ENCODE measurements around the gene PLSCR3.

PLSCR3 gene

DNA sequence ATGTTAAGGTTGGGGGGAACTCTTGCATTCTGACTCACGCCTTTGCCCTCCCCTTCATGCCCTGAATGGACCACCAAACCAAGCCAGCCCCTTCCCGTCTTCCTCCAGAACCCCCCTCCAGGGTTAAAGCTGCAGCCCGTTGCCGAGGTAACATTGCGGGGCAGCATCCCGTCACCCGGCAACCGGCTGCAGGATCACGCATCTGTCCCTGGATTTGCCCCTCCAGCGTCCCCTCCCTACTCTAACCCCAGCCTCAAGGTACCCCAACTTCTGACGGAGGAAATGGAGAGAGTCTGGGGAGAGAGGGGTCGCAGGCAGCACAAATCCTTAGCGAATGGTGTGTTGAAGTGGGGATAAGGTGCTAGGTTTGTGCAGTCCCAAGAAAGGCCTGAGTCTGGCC lies 12.8 kb upstream of the PLSCR3 start:
- DNase-seq (ENCODE audit: low spot score) (no peak), FAIRE-seq (no peak)

DNA sequence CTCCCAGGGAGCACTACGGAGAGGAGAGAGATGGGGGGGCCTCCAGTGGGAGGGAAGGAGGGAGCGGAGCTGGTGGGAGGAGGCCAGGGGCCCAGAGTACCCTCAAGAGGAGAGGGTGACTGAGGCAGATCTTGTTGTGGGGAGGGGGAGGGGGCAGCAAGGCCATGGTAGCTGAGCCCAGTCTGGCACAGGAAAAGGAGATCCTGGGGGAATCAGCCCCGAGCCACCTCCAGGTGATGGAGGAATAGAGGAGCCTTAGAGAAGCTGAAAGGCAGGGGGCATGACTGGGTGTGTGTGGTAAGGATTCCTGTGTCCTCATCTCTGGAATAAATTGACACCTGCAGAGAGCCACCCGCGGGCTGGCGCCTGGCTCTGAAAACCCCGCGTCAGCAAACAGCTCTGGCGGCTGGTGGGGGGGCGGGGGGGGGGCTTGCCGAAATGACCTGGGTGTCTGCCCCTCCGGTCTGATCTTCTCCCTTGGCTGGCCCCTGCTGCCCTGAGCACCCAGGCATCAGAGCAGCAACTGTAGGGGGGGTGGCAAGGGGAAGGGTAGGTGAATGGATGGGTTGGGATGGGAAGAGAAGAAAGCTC lies 12.0 kb upstream of the PLSCR3 start:
- FAIRE-seq = no peak

DNA sequence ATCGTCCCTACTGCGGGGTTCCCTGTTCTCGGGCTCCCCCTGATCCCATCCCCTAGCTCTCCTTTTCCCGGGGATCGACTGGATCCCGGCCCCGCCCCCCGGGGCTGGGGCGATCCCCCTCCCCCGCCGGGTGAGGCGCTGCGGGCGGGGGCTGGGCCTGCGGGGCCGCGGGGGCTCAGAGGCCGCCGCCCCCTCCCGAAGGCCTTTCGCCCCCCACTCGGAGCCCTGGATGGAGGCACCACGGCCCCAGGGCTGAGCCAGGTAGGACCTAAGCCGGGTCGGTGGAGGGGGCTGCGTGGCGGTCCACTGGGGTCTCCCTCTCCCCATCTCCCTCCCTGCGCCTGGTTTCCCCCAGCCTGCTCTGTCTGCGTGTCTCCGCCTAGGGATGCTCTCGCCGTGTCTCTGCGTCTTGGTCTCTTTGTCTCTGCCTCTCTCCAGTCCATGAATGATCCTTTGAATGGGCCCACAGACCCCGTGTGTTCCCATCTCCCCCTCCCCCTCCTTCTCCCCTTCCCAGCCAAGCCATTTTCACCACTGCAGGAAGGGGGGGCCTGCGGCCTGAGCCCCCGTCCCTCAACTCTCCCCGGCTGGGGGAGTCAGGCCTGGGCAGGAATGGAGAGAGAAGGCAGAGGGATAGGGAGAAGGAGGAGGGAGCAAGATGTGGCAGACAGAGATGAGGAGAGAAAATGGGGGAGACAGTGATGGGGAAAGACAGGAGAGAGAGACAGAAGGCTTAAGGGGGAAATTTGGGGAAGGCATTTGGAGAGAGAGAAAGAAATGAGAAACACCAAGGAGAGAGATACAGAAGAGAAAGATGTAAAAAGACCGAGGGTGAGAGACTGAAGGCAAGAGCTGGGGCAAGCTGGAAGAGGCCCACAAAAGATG lies 11.3 kb upstream of the PLSCR3 start:
- DNase-seq (ENCODE audit: low spot score) = peak; percentile 25

More for the DNA sequence above, 12.0 kb upstream of the PLSCR3 start:
- no peak for DNase-seq (ENCODE audit: low spot score)

DNA sequence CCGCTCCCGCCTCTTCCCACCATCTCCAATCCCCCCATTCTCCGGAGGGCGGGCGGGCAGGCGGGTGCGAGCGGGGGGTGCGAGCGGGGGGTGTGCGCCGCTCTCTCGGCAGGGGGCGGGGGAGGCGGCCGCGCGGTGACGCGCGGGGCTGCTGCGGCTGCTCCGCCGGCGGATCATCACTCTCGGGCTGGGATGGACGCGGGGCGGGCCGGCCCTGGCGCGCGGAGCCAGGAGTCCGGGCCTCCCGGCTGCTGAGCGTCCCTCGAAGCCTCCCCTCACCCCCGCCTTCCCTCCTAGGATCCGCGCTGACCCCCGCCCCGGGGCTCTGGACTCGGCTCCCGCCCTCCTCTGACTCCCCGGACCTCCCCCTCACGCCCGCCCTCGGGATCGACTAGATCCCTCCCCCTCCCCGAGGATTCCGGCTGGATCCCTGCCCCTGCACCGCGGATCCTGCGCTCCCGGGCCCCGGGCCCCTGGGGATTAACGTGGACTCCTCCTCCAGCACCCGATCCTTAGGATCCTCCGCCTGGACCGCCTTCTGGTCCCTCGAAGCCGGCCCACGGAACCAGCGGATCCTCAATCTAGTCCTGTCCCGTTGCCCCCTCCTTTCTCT lies 10.5 kb upstream of the PLSCR3 start:
- peak; percentile 66 for DNase-seq (ENCODE audit: low spot score)
- no peak for FAIRE-seq

More for the DNA sequence above, 11.3 kb upstream of the PLSCR3 start:
- FAIRE-seq = no peak

DNA sequence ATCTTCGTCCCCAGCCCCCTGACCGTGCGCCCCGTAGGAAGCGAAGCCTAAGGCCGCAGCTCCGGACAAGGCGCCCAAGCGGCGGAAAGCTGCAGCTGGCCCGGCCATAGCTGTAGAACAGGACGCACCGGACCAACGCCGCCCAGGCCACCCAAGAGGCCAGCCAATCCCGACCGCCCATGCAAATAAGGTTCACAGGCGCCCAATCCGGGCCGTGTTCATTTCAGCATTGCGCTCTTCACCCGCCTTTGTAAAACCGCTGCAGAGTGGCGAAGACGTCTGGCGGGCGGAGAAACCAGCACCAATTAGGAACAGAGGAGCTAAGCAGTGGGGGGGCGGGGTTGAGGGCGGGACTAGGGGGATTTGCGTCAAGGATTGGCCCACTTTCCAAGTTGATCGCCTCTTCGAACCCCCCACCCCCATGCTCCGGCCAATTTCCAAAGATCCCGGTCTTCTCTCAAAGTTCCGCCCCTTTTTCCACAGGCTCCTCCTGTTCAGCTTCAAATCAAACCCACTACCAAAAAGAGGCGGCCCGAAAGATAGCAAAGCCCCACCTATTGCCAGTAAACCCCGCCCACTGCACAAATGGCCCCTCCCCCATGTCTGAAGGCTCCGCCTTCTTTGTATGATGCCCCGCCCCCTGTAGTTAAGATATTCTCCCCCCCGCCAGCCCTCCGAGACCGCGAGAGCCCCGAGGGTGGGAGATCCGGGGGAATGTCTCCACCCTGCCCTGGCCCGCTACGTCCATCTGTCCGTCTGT lies 9.8 kb upstream of the PLSCR3 start, which contains the start of gene TMEM256:
TMEM256 (minus strand) TSS at position 121 of the 760 bp plus-strand sequence; CDS start at position 108, 13 bp downstream.
- peak; percentile 61 for FAIRE-seq

DNA sequence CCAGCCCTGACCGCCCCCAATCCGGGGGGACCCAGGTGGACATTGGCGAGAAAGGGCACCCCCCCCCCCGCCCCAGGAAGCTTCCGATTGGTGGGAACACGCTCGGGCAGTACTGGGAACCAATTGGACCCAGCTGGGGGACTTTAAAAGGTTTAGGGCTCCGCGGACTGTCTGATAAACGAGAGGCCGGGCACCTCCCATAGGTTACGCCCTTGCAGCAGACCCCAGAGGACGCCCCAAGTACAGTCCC lies 9.3 kb upstream of the PLSCR3 start:
- FAIRE-seq (no peak), DNase-seq (ENCODE audit: low spot score) (peak; percentile 56)

More for the DNA sequence above, 9.8 kb upstream of the PLSCR3 start, which contains the start of gene TMEM256:
- peak; percentile 89 for DNase-seq (ENCODE audit: low spot score)

DNA sequence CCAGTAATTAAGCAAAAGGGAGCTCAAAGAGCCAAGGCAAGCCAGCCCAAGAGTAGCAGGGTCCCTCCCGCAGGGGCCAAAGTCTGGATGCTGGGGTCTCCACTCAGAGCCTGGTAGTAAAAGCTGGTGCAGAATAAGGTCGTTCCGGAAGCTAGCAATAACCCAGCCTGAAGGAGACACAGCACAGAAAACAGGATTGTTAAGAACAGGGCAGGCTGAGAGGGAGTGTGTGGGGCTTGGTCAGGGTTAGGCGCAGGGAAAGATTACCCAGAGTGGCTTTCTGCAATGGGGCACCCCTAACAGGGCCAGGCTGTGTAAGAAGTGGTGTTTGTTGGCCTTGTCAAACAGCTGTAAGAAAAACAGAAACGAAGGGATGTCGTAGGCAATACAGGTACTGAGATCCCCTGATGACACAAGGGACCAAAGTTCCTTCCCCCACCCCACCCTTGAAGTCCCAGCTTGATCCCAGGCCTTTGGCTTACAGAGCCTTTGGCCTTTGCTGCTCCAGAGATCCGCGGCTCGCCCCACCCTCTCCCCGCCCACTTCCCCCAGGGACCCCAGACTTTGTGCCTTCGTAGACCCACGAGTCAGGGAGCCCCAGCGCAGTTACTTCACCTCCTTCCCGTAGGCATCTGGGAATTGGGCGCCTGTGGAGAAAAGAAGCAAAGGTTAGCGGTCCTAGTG lies 8.9 kb upstream of the PLSCR3 start:
- no peak for FAIRE-seq
- DNase-seq (ENCODE audit: low spot score) = no peak

DNA sequence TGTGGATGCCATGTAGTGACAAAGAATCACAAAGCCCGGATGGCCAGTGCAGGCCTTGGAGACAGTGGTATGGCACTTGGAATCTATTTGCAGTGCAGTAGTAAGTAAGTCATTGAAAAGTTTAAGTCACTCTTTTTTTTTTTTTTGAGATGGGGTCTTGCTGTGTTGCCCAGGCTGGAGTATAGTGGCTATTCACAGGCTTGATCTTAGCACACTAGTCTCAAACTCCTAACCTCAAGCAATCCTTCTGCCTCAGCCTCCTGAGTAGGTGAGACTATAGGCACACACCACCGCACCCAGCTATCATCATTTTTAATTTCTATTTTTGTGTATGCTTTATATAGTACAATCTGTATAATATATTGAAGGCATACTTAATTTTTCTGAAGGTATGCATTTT lies 4.3 kb upstream of the PLSCR3 start:
- DNase-seq (ENCODE audit: low spot score) (no peak), FAIRE-seq (no peak)

DNA sequence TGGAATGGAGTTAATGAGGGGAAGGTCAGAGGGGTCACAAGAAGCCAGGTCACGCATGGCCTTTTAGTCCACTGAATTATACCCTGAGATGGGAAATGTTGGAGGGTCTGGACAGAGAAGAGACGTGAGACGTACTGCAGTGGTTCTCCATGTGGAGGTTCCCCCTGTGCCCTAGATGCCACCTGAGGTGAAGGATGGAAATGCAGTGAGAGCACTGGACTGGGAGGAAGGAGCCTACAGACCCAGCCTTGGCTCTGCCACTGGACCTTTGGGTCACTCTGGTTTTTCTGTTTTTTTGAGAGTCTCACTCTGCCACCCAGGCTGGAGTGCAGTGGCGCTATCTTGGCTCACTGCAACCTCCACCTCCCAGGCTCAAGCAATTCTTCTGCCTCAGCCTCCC lies 1.8 kb upstream of the PLSCR3 start:
- FAIRE-seq (no peak), DNase-seq (ENCODE audit: low spot score) (no peak)

DNA sequence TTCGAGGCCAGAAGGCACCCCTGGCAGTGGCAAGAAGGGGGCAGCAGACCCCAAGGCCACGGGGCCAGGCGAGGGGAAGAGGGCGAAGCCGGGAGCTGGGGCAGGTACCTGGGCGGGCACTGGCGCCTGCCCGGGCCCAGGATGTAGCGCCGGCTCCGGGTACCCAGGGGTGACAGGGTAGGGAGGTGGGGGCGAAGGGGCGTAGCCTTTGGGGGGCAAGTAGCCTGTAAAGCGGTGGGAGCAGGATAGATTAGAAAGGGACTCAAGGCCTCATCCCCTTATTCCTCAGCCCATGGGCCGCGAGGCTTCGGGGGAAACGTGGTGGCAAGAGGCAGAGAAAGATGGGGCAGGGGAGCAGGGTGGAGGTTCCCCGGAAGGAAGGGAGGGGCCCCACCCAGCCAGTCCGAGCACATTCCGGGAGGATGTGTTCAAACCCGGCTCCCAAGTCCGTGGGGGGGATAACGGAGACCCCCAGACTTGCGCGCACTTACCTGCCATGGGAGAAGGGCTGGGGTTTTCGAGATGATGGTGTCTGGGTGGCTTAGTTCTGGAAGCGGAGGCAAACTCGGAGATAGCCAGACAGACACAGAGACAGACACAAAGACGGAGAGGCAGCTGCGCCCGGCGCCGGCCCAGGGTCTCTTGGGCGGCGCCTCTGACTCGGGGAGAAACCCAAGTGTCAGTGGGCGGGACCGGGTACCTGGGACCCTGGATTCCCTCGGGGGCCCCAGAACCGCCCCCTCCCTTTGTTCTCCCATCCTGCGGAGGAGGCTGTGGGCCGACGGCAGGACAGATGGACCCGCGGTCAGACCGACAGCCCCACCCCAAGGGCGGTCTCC lies 493 bp downstream of the PLSCR3 start:
- no peak for DNase-seq (ENCODE audit: low spot score)

DNA sequence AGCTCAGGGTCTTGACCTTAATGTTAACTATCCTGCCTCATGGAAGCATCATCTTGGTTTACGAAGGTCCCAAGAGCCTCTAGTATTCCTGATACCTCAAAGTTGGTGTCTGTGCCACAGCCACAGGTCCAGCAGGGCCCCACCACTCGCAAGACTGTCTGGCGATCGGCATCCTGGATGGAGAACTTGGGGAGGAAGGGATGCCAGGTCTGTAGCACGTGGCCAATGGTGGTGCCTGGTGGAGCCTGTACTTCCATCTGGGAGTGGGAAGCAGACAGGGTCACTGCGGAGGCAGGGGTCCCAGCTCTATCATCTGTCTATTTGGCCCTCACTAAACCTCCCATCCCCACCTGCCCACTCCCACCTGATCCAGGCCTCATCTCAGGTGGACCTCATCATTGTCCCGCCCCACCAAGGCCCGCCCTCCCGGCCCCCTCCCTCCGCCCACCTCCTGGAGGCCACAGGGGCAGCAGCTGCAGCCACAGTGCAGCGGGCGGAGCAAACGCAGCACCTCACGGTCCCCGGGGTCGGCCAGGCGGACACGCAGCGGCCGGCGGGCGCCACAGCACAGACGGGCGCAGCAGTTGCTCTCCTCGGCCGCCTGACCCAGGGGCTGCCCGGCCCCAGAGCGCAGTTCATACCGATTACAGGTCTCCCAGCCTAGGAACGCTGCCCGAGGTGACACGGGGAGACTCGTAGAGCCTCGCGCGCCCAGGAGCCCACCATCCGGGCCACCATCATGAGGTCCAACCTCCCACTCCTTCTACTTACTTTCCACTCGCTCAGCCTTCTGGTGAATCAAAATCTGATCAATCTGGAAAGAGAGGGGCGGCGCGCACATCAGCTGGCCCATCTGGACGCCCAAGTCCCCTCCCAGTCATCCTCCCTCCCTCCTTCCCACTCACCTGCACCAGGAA lies 1.4 kb downstream of the PLSCR3 start:
- DNase-seq (ENCODE audit: low spot score) = no peak
- no peak for FAIRE-seq

More for the DNA sequence above, 493 bp downstream of the PLSCR3 start:
- no peak for FAIRE-seq

DNA sequence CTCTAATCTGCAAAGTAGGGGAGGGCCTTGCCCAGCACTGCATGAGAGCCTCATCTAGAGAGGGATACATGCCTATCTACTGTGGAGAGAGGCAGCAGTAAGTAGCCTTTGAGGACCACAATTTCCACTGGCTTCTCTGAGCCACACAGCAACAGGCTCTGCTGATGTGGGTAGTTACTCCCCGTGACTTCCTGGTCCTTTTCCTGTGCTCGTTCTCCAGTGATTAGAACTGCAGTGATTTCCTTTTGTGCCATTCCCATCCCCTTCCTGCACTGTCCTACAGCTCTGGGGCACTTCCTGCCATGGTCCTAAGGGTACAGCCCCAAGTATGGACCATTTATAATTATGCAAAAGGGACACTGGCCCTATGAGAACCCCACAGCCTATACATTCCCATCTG lies 3.0 kb downstream of the PLSCR3 start:
- no peak for DNase-seq (ENCODE audit: low spot score)
- FAIRE-seq = no peak

DNA sequence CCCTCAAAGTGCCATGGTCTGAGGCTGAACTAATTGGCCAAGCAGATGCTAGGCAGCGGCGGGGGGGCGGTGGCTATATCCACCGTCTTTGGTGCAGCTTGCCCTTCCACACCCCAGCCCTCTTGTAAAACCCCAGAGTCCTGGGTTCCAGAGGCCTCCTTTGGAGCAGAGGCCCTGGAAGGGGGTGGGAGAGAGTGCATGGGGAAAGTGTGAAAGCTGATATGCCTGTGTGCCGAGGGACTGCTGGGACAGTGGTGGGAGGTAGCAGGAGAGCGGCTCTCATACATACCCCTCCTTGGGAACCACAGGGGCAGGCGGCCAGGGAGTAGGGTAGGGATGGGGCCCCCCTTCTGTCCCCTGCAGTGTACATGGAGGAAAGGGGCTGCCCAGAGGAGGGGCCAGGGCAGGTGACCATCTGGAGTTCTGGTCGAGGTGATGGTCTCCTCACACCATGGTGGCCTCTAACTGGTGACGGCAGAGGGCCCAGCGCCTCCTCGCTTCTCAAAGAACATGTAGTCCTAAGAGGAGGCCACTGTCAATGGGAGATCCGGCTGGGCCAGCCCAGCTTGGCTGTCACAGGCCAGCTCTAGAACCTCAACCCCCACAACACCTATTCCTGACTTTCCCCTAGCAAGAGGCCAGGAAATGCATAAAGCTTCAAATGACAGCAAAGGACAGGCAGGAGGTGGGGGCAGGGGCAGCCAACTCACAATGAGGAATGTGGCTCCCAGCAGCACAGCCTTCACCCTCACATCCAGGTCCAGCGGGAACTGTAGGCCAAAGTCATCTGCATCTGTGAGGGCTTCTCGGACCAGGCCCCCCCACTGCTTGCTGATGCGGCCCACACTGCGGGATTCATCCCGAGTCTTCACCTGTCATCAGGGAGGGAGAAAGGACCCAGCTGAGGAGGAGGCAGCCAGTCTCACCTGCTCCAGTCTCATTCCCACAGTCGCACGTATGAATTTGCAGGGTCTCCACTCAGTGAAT lies 4.1 kb downstream of the PLSCR3 start:
- DNase-seq (ENCODE audit: low spot score) = no peak
- no peak for FAIRE-seq

DNA sequence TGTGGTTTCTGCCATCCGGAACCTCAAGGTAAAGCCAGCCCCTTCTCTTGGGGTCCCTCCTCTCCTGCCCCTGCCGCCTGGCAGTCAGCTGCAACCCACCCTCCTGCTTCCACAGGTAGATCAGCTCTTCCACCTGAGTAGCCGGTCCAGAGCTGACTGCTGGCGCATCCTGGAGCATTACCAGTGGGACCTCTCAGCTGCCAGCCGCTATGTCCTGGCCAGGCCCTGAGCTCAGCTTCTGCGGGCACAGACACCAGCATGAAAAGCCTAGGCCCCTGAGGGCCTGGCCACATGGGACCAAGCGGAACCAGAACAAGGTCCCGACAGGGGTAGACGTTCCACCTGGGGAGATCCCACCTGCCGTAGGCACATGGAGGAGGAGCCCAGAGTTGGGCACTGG lies 5.5 kb downstream of the PLSCR3 start:
- FAIRE-seq (no peak), DNase-seq (ENCODE audit: low spot score) (no peak)

DNA sequence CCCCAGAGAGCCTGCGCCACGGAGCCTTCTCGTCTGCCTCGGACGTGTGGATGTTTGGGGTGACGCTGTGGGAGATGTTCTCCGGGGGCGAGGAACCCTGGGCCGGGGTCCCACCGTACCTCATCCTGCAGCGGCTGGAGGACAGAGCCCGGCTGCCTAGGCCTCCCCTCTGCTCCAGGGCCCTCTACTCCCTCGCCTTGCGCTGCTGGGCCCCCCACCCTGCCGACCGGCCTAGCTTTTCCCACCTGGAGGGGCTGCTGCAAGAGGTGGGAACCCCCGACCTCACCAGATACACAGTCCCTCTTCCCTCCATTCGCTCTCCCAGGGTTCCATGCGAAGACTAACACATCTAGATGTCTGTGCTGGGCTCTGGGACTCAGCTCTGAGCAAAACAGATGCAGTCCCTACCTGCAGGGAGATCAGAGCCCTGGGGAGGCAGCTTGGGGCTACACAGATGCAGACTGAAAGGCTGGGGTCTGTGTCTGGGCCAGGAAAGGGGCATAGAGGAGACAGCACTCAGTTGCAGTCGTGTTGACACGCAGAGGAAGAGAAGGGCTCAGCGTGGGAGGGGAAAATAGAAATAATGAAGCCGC lies 9.7 kb downstream of the PLSCR3 start:
- FAIRE-seq (no peak), DNase-seq (ENCODE audit: low spot score) (no peak)

DNA sequence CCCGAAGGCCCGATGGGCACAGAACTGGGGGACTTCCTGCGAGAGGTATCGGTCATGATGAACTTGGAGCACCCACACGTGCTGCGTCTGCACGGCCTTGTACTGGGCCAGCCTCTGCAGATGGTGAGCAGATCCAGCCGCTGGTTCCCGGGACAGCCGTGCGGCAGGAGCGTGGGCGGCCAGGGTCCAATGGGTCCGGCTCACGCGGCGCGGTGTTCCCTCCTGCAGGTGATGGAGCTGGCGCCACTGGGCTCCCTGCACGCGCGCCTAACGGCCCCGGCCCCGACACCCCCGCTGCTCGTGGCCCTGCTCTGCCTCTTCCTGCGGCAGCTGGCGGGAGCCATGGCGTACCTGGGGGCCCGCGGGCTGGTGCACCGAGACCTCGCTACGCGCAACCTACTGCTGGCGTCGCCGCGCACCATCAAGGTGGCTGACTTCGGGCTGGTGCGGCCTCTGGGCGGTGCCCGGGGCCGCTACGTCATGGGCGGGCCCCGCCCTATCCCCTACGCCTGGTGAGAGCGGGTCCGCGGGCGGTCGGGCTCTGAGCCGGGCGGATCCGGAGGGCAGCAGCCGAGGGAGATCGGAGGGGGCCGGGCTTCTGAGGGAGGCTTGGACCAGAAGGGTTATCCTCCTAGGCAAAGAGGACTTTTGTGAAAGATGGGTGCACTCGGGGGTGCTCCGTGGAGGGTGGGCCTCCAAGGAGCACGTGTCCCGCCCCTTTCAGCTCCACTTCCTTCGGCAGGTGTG lies 10.4 kb downstream of the PLSCR3 start:
- DNase-seq (ENCODE audit: low spot score) = no peak
- no peak for FAIRE-seq

DNA sequence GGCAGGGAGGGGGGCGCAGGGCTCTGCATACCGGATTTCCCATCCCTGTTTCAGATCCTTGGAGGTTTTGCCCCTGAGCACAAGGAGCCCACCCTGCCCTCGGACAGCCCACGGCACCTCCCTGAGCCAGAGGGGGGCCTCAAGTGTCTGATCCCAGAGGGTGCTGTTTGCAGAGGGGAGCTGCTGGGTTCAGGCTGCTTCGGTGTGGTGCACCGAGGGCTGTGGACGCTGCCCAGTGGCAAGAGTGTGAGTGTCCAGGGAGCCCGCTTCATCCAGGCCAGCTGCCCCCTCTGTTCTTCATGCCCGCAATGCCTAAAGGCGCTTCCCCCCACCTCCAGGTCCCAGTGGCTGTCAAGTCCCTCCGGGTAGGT lies 11.0 kb downstream of the PLSCR3 start:
- no peak for FAIRE-seq
- DNase-seq (ENCODE audit: low spot score) = no peak
